Left forelimb (tissue), 1 donor: ENCODE data around the gene KDM2B.
A peak's percentile ranks its signal among the peaks of the same experiment; 100 is the strongest.
"Not testable (repeated sequence)": the region's sequence is repeated elsewhere in the genome, so short reads cannot be mapped to it uniquely, and the experiment has no call there.

Source experiments
- DNase-seq: peaks from one replicate; pipeline ENCODE4 v3.0.0-alpha.2; 2018; ENCODE audit warnings: low spot score

The KDM2B gene

DNA sequence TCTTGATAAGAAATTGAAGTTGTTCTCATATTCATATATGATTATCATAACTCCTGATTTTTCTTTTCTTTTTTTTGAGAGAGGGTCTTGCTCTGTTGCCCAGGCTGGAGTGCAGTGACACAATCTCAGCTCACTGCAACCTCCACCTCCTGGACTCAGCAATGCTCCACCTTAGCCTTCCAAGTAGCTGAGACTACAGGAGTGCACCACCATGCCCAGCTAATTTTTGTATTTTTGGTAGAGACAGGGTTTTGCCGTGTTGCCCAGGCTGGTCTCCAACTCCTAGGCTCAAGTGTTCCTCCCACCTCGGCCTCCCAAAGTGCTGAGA is 2.5 kb upstream of the KDM2B start:
- not testable (repeated sequence) for DNase-seq

DNA sequence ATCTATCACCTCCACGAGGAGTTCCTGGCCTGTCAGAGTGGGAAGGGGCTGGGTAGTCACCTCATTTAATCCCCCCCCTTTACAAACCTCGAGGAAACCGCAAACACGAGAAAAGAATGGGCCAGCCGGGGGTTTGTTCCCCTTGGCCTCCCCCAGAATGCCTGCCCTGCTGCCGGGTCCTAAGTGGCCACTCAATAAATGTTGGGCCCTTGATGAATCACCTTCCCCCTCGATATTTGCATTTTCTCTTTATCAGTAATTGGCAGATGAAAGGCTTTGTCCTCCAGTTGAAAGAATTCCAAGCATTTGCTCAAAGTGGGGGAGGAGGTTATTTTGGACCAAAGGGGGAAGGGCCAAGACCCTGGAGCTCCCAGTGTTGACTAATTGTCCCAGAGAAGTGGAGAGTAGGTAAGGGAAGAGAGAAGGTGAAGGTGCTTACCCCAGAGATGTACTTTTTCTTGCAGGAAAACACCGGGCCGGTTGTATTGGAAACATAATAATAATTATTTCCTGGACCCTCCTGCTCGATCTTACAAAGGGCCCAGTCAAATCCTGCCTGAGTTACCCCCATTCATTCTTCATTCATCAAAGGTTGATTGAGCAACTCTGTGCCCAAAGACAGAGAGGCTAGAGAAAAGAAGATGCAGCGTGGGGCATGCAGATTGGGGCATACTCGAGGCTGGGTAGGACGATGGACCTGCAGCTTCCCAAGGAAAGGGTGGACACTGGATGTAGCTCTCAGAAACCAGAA is 1.9 kb upstream of the KDM2B start:
- no peak for DNase-seq

DNA sequence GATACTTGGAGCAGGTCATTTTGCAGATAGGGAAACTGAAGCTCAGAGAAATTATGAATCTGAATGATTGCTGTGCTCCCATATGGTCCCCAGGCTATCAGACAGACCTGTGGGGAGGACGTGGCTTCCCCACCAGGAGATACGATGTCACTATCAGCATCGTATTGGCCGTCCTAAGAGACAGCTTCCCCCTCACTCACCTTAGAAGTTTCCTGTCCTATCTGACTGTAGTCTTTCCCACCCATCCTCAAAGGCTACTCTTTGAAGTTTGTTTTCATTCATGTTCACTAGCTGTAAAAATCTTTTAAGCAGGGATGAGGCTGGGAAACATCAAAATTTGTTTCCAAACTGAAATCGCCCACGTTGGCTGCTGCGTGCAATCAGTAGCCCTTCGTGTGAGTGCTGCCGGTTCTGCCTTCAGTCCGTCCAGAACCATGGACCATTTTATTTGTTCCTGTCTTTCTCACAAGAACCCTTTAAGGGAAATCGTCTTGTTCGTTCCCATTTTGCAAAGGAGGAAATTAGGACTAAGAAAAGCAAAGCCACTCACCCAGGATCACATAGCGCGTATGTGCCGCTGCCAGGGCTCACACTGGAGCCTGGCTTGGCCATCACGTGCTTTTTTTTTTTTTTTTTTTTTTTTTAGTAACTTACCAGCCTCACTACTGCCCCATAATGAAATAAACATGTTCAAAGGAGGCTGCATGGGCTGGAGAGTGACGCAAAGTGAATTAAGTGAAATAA is 1.0 kb upstream of the KDM2B start:
- no peak for DNase-seq

DNA sequence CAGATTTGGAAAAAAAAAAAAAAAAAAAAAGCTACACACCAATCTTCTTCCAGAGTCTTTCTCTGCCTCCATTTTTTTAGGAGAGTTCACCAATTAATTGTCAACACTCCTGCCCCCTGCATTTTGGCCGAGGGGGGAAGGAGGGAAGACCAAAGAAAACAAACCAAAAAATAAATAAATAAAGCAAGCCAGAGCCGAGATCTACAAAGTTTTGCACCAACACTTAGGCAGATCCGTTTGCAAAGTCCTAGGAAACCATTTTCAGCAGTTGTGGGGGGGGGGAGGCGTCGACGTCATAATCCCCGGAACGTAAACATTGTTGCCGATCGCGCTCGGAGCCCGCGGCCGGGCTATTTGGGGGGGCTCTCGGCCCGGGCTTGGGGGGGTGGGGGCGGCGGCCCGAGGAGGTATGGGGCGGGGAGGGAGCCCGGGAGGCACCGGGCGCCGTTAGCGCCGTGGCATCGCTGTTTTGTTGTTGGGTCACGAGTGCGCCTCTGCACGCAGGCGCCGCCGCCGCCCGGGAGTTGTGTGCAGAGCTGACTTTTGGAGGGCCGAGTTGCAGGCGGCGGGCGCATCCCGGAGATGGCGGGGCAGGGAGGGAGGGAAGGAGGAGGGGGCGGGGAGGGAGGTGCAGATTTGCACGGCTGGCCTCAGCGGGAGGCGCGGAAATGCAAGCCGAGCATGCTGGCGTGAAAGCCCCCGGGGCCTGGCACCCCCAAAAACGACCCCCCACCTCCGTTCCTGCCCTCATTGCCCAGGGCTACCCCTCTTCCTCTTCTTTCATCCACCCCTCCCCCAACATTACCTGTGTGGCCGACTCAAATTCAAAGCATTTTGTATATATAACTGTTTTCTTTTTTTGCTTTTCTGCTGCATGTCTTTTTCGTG is 598 bp downstream of the KDM2B start:
- peak; percentile 85 for DNase-seq

DNA sequence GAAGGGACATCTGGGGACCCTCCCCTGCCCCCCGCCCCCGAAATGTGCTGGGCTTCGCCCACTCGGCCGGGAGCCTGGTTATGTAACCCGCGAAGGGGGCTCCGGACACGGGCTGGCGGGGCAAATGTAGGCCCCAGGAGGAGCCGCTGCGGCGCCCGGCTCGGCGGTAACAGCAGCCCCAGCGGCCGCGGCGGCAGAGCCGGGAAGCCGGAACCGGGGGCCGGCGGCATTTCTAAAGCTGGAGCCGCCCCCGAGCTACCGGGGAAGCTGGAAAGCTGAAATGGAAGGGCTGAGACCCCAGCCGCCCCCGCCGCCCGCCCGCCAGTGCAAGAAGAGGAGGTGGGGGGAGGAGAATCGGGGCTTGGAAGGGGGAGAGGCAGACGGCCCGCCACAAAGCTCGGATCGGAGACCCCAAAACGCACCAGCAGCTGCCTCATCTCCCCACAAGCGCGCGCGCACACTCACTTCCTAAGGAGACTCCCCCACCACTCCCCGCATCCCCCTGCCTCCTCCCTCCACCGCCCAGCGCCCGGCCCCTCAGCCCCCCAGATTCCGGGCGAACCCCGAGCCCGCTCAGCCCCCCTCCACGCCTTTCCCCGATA is 1.5 kb downstream of the KDM2B start:
- no peak for DNase-seq

DNA sequence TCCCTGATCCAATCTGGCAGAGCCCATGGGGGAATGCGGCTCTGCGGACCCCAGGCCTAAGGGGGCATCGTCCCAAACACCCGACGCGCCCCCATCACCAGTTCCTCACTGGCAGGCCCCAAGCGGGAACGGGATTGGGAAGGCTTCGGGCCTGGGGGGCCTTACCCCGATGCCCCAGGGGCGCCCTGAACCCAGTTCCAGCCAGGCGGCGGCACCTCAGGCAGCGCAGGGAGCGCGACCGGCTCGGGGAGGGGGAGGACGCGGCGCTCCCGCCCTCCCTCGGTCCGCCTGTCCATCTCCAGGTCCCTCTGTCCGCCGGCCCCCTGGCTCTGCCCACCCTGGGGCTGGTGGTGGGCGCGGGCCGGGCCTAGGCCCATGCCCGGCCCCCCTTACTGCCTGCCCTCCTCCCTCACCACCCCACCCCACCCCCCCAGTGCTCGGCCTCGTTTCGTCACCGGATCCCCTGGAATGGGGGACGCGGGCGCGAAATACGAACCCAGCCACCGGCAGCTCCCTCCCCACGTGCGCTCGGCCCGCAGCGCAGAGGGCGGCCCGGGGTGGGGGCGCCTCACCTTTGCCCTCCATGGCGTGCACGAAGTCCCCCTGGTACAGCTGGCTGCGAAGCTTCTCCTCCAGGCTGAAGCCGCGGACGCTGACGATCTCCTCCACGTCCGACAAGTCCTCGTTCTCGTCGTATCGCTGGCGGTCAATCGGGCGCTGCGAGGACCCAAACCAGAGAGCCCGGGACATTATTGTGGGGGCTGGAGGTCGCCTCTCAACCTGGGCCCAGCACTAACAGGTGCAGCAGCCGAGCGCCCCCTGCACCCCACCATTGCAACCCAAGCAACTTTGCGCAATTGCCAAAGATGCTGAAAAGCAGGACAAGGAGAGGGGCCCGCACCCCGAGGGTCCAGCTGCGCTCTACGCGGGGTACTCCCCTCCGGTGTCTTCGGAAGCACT is 2.3 kb downstream of the KDM2B start:
- no peak for DNase-seq

DNA sequence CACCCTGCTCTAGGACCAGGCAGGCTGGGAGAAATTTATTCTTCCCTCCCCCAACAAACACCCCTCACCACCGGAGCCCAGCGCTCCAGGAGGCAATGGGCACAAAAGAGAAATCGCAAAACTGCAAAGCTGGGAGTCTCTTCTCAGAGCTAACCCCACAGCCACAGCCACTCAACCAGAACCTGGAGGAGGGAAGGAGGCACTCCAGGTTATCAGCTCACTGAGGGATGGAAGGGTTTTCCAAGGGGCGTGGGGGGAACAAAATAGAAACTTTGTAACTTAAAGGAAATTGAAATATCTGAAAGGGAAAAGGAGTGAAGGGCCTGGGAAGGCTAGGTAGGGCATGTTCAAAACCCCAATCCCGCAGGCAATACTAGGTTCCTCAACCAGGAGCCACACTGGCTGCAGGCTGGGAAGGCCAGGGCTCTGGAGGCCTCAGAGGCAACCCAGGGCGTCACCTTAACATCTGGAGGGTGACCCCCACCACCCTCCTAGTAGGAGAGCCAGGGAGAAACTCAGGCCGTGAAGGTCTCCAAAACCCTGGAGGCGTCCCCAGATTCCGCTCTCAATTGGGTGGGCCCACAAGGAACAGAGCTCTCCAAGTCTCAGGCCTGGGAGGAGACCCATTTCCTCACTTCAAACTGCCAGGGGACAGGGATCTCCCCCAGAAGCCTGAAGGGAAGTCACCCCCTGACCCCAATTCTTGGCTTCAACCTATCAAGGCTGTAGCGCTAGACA is 3.2 kb downstream of the KDM2B start:
- no peak for DNase-seq

DNA sequence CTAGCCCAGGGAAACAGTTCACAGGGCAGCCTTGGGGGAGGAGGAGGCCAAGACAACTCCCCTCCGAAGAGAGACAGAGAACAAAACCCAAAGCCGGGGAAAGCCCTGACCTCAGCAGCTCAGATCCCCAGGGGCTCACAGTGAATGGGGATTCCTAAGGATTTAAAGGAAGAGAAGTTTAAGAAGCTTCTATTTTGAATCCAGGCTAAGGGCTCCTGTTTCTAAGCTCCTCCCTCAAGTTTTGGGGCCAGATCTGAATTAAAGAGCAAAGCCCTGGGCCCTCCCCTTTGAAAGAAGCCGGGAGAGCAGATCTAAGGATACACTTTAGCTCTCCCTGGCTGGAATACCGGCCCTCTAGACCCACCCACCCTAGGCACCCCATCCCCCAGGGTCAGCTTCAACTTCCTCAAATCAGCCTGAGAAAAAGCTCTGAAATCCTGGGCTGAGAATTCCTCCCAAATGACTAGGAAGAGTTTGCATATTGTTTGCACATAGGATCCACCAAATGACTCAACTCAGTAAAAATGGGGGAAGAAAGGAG is 3.9 kb downstream of the KDM2B start:
- DNase-seq, result no peak

DNA sequence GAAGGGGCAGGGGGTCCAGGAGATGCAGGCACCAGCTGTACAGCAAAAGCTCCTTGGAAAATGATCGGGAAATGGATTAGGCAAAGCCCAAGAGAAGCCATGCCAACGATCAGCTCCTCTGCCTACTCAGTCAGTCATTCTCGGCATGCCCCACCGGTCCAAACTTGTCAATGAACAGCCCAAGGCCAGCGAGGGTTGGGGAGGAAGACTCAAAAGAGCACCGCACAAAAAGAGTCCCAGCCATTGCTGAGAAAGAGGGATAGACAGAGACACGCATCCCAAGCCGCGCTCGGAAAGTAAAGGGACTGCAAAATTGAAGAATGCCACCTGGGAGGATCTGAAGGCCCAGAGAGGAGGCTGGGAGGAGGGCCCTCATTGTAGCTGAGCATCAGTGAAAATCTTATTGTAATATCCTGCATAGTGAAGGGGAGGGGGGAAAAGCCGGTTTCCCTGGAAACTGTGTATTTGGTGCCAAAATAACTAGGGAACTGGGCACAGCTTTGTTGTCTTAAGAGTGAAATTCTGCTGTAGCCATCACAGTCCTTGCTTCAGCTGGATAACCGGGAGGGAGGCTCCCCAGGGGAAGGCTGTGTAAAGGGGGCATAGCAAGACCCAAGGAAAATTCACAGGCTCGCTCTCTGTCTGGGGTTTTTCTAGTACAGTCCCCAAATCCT is 4.7 kb downstream of the KDM2B start:
- DNase-seq, result no peak

DNA sequence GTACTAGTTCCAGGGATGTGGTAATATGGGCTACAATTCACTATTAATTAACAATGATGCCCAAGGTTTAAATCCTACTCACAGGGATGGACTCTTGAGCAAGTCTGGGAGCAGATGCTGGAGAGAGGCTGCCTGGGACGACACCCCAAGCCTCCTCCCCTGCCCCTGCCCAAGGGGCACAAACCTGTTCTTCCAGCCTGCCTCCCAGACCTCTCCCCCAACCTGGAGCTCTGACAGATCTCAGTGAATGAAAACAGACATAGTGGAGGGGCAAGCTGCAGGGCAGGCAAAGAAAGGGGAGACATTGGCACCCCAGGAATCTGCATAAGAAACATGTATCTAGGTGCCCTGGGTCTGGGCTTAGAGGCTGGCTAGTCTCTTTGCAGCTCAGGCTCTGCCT is 5.8 kb downstream of the KDM2B start:
- DNase-seq, result no peak

DNA sequence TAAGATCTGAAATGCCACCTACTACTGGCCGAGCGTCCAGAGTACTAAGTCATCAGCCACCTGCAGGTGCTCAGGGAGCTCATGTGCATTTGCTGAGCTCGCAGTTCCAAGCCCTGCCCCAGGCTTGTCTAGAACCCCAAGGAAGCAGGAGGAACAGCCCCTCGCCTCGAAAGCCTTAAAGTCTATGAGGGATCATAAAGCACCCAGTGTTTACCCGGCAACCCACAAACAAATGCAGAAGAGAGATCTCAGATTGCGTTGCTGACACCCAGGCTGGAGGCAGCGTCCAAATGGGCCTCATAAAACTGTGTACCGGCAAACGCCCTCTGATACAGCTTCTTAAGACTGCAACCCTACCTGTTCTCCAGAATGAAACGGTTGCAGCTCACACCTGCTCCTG is 6.8 kb downstream of the KDM2B start:
- DNase-seq, result no peak

DNA sequence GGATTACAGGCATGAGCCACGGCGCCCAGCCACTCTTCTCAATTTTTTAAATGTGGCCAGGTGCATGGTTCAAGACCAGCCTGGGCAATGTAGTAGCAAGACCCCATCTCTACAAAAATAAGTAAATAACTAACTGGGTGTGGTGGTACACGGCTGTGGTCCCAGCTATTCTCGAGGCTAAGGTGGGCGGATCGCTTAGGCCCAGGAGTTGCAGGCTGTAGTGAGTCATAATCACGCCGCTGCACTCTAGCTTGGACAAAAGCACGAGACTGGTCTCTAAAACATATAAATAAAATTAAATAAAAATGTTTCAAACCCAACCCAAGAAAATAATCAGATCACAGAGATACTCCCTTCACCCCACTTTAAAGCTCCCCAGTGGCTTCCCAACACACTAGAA is 8.9 kb downstream of the KDM2B start:
- DNase-seq, result no peak

DNA sequence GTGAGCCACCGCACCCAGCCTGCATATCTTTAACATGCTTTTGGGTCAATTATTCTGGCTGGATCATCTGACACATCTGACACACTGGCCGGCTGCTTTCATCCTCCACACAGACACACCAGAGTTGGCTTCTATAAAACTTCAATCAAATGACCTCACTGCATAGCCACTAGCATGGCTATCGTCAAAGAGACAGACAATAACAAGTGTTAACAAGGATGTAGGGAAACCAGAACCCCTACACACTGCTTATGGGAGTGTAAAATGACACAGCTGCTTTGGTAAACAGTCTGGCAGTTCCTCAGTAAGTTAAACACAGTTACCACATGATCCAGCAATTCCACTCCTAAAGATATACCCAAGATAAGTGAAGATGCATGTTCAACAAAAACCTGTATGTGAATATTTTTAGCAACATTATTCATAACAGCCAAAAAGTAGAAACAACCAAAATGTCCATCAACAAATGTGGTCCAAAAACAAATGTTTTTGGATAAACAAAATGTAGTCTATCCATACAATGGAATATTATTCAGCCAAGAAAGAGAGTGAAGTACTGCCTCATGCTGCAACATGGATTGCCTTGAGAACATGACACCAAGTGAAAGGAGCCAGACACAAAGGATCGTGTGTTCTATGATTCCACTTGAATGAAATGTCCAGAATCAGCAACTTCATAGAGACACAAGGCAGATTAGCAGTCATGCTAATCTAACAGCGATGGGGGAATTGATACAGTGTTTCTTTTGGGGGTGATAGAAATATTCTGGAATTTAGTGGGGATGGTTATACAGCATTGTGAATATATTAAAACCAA is 10.1 kb downstream of the KDM2B start:
- DNase-seq, result no peak

DNA sequence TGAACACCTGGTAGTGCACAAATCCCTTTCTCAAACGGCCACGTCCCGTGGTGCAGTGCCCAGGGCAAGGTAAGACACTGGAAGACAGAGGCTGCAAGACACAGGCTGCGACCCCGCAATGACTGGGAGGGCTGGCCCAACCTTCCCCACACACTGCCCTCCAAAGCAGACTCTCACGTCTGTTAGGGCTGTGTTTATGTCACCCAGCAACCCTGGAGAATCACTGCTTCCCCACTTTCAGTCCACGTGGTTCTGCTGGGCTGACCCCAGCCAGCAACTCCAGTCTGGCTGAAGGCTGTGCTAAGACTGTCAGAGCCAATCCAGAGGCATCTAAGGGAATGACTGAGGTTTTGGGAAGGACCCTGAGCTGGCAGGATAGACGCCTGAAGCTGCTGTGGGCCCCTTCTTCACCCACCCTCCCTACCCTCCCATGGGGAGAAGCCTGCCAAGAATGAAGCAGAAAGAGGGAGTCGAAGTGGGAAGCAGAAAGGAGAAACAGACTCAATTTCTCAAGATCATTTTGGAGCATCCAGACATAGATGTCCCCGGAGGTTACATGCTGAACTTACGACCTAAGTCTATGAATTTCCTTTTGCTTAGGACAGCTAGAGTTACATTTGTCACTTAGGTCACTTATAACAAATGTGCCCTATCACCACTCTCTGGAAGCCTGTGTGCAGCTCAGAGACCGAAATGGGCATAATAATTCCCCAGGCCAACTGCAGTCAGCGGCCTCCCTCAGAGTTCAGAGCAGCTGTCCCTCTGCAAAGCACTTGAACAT is 11.7 kb downstream of the KDM2B start:
- DNase-seq, result peak; percentile 74

DNA sequence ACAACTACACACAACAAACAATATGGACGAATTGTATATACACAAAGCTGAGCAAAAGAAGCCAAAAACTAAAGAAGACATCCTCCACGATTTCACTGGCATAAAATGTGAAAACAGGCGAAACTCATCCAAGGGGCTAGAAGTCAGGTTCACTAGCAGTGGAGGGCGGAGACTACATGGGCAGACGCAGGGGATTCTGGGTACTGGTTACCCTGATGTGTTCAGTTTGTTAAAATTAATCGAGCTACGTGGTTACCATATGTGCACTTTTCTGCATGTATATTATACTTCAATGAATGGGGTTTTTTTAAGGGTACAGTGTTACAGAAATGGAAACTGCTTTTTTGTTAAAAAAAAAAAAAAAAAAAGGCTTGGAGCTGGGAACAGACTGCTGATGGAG is 12.3 kb downstream of the KDM2B start:
- DNase-seq, result no peak

DNA sequence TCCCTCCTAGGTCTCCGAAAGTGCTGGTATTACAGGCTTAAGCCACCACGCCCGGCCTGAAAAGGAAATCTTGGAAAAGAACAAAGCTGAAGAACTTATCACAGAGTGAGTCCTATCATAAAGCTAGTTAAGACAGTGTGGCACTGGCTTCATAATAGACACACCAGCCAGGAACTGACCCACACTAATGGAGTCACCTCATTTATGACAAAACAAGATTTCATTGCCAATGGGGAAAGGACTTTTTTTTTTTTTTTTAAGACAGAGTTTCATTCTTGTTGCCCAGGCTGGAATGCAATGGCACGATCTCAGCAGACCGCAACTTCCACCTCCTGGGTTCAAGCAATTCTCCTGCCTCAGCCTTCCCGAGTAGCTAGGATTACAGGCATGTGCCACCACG is 15.7 kb downstream of the KDM2B start:
- no peak for DNase-seq

DNA sequence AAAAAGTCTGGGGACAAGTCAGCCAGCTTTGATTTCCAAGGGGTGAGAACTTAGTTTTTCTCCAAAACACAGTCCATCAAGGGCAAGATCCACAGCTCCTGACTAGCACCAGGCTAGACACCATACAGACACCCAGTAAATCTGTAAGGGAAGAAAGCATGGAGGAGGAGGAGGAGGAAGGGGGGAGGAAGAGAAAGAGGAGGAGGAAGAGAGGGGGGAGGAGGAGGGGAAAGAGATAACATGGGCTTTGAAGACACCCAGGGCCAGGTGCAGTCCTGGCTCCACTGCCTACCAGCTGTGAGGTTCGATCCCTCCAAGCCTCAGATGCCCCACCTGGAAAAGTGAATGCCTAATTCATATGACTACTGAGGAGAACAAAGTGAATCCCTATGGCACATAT is 18.3 kb downstream of the KDM2B start:
- no peak for DNase-seq

DNA sequence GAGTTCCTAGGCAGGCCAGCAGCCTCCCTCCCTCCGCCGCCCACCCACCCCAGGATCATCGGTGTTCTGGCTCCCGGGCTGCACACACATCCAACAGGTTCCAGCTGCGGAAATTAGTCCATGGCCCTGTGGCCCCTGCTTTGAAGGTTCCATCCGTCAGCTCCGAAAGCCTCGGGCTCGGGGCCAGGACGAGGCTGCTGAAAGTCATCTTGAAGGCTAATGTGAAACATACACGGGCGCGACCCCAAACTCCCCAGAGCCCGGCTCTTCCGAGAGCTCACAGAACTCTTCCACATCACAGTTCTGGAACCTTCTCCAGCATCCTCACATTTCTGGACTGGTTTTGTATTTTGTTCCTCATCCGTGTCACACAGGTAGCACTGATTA is 19.8 kb downstream of the KDM2B start:
- DNase-seq, result no peak
